Keratinocyte (primary cell): ENCODE data around the gene MAMDC2.

Experiments
- CTCF ChIP-seq, 3 experiments: IDR thresholded peaks in 1 of 3; conservative IDR thresholded peaks in 1 of 3; optimal IDR thresholded peaks in 1 of 3; 2 replicates in 2 of 3; 3 replicates in 1 of 3; pipeline versions ENCODE3 to v1.5.1; 2011; ENCODE audit warnings: low read length in 3 of 3, mild to moderate bottlenecking in 3 of 3, moderate library complexity in 2 of 3, control low read depth in 1 of 3, inconsistent platforms in 1 of 3; ENCODE audit not compliant: insufficient read depth in 2 of 3; ENCODE audit errors: extremely low read depth in 1 of 3
- EZH2 ChIP-seq: IDR thresholded peaks from one replicate; pipeline ENCODE4 v1.6.1; 2012; ENCODE audit warnings: inconsistent platforms, mild to moderate bottlenecking, low read length, moderate library complexity

GRCh38 chr9:70093944-70094343, 50.3 kb downstream of the MAMDC2 start:
- TF ChIP-seq EZH2: no peak
- no peak for TF ChIP-seq CTCF (optimal IDR thresholded peaks at IDR 0.05 in 1 of 3, IDR thresholded peaks at IDR 0.05 in 1 of 3, conservative IDR thresholded peaks at IDR 0.05 in 1 of 3; ENCODE audit: extremely low read depth in 1 of 3, insufficient read depth in 2 of 3, low read length in 3 of 3)
